ENCODE results near the gene SPNS1.

DNA sequence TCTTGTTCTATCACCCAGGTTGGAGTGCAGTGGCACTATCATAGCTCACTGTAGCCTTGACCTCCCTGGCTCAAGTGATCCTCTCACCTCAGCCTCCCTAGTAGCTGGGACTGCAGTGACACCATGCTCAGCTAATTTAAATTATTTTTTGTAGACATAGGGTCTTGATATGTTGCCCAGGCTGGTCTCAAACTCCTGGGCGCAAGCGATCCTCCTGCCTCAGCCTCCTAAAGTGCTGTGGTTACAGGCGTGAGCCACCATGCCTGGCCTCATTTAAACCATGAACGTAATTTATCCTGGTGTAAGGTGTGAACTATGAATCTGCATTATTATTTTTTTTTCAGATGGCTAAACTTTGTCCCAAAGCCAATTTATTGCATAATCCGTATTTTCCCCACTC is 47.6 kb downstream of the SPNS1 start:
- TF ChIP-seq, protein P1, sequence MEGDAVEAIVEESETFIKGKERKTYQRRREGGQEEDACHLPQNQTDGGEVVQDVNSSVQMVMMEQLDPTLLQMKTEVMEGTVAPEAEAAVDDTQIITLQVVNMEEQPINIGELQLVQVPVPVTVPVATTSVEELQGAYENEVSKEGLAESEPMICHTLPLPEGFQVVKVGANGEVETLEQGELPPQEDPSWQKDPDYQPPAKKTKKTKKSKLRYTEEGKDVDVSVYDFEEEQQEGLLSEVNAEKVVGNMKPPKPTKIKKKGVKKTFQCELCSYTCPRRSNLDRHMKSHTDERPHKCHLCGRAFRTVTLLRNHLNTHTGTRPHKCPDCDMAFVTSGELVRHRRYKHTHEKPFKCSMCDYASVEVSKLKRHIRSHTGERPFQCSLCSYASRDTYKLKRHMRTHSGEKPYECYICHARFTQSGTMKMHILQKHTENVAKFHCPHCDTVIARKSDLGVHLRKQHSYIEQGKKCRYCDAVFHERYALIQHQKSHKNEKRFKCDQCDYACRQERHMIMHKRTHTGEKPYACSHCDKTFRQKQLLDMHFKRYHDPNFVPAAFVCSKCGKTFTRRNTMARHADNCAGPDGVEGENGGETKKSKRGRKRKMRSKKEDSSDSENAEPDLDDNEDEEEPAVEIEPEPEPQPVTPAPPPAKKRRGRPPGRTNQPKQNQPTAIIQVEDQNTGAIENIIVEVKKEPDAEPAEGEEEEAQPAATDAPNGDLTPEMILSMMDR (IDR thresholded peaks at IDR 0.05) = no peak
- no peak for TF ChIP-seq POLR2A (IDR thresholded peaks at IDR 0.05)
